Osteocyte (in vitro differentiated cells): ENCODE results near the gene ERCC8. TPM values are rescaled to one million over a fixed set of nuclear protein-coding genes. Genes with fewer than 3 reads are reported as not detected.

Experiments used
- DNase-seq: peaks from one replicate; pipeline ENCODE4 v3.0.0; 2021; ENCODE audit warnings: mixed read lengths; ENCODE audit not compliant: unreplicated experiment; ENCODE audit errors: extremely low spot score
- H3K27ac Mint-ChIP-seq: one replicate; pipeline ENCODE4 v1.8.0; 2021; ENCODE audit warnings: mild to moderate bottlenecking, mixed read lengths; ENCODE audit not compliant: unreplicated experiment
- H3K27me3 Mint-ChIP-seq: one replicate; pipeline ENCODE4 v1.8.0; 2021; ENCODE audit warnings: mixed read lengths; ENCODE audit not compliant: unreplicated experiment
- H3K36me3 Mint-ChIP-seq: one replicate; pipeline ENCODE4 v1.8.0; 2021; ENCODE audit warnings: mixed read lengths; ENCODE audit not compliant: unreplicated experiment
- H3K4me1 Mint-ChIP-seq: one replicate; pipeline ENCODE4 v1.8.0; 2021; ENCODE audit warnings: mixed read lengths; ENCODE audit not compliant: unreplicated experiment
- H3K4me3 Mint-ChIP-seq: one replicate; pipeline ENCODE4 v1.8.0; 2021; ENCODE audit warnings: mild to moderate bottlenecking, moderate library complexity, mixed read lengths; ENCODE audit not compliant: unreplicated experiment
- H3K9me3 Mint-ChIP-seq: one replicate; pipeline ENCODE4 v1.8.0; 2021; ENCODE audit warnings: mixed read lengths; ENCODE audit not compliant: unreplicated experiment
- CTCF ChIP-seq: fragments of 200-600 bp; sonication (generic); IDR thresholded peaks from 2 replicates; pipeline ENCODE4 v1.5.0; 2021; ENCODE audit warnings: antibody characterized with exemption, mild to moderate bottlenecking, moderate library complexity
- total RNA-seq: library from RNA; stranded (reverse); gene quantifications from 2 replicates; pipeline ENCODE4 v1.2.1, GENCODE V29; 2021

ERCC8 gene
- total RNA-seq, 1 donor from 2014 or later, result 11.3 TPM

DNA sequence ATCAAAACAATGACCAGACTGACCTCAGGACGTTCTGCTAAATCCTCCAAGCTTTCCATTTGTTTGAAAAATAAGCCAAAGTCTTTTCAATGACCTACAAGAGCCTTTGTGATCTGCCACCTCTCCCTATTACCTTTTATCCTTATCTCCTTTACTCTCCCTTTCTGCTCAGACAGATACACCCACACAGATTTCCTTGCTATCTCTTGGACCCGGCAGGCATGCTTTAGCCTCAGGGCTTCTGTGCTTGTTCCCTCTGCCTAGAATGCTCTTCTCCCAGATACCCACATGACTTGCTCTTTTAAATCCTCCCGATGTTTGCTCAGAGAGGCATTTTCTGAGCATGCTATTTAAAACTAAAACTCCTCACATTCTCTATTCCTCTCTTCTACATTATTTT lies 91.9 kb downstream of the ERCC8 start:
- TF ChIP-seq CTCF, result no peak
- no peaks in the 10 kb centered on the region for H3K4me1 Mint-ChIP-seq
- no peak for DNase-seq
- H3K27me3 Mint-ChIP-seq, result peaks cover 14% of the 10 kb centered on the region
- no peak overlapping the region for H3K27ac Mint-ChIP-seq
- H3K36me3 Mint-ChIP-seq, result no peaks in the 10 kb centered on the region
- no peak overlapping the region for H3K4me3 Mint-ChIP-seq
- H3K9me3 Mint-ChIP-seq, result no peaks in the 10 kb centered on the region

GRCh38 chr5:60852317-60852716 lies 92.6 kb downstream of the ERCC8 start:
- TF ChIP-seq CTCF, result no peak
- peaks cover 18% of the 10 kb centered on the region for H3K27me3 Mint-ChIP-seq
- H3K4me3 Mint-ChIP-seq, result no peak overlapping the region
- H3K9me3 Mint-ChIP-seq, result no peaks in the 10 kb centered on the region
- H3K27ac Mint-ChIP-seq, result no peak overlapping the region
- no peaks in the 10 kb centered on the region for H3K36me3 Mint-ChIP-seq
- no peaks in the 10 kb centered on the region for H3K4me1 Mint-ChIP-seq
- DNase-seq, result no peak

- Mint-ChIP-seq H3K9me3 (no peaks in the 10 kb centered on the region), H3K27ac (no peak overlapping the region), H3K4me3 (no peak overlapping the region), H3K36me3 (no peaks in the 10 kb centered on the region), H3K27me3 (peaks cover 25% of the 10 kb centered on the region), H3K4me1 (no peaks in the 10 kb centered on the region)
- TF ChIP-seq CTCF, result no peak
- DNase-seq, result no peak
Observed at GRCh38 chr5:60851626-60852025, 93.2 kb downstream of the ERCC8 start.

DNA sequence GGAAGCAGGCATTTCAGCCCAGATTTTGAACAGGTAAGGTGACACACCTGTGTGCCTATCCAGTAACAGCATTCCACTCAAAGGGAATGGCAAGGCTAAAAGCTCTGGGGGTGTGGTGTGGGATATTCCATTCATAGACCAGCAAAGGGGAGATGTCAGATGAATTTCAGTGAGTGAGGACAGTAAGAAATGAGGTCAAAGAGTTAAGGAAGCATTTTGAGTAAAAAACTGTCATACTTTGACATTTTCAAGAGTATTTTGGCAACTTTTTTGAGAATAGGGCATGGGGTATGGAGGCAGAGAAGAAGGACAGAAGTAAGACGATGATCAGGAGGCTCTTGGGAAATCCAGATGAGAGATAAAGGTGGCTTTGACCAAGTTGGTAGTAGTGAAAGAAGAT lies 98.6 kb downstream of the ERCC8 start:
- no peak for DNase-seq
- peaks cover 62% of the 10 kb centered on the region for H3K27me3 Mint-ChIP-seq
- H3K27ac Mint-ChIP-seq, result no peak overlapping the region
- no peak overlapping the region for H3K4me3 Mint-ChIP-seq
- peaks cover 14% of the 10 kb centered on the region for H3K4me1 Mint-ChIP-seq
- TF ChIP-seq CTCF, result no peak
- H3K36me3 Mint-ChIP-seq, result no peaks in the 10 kb centered on the region
- H3K9me3 Mint-ChIP-seq, result no peaks in the 10 kb centered on the region

DNA sequence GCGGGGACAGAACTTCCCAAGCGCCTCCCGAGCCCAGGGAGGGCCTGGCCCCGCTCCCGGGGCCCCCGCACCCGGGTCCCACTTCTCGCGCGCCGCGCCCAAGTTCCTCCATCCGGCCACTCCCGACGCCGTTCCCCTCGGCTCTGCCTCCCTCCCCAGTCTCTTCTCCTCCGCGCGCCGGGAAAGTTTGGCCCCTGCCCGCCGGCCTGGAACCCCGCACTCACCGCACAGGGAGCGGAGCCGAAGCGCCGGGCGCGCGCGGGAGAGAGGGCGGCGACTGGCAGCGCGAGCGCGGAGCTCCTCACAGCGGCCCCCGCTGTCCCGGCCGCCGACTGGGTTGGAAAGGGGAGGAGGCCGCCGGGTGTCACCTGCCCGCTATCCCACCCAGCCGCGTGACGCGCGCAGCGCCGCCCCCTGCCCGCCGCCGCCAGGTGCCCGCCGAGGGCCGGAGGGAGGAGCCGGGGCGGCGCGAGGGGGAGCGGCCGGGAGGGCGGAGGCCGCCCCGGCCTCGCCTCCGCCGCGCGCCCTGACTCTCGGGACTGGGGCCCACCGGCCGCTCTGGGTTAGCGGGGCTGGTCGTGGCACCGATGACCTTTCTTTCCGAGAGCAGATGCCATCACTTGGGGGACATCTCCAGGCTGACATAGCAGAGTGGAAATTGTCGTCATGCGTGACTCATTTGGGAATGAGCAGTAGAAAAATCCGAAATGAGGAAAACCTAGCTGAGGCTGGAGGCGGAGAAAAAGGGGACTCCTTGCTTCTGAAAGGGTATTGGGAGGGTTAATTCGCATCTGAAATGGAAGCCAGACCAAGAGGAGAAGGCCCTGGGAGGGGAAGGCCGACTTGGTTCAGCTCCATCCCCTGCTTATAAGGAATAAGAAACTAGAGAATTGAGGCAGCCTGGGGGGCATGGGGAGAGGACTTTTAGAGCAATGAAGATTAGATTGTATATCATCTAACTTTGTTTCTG lies 100.6 kb downstream of the ERCC8 start, which contains the start of gene ELOVL7:
Gene ELOVL7, minus strand, starts transcription at position 334 of the 970 bp plus-strand sequence. CDS start 56,872 bp downstream, outside the sequence.
- Mint-ChIP-seq H3K27ac (no peak within 1 kb of the TSS), H3K9me3 (no peaks in the 10 kb centered on the region)

More for the DNA sequence above, 100.6 kb downstream of the ERCC8 start, which contains the start of gene ELOVL7:
- TF ChIP-seq CTCF, result peak; percentile 54
- peaks cover 14% of the 10 kb centered on the region for H3K4me1 Mint-ChIP-seq
- no peaks in the 10 kb centered on the region for H3K36me3 Mint-ChIP-seq
- peak; percentile 86 for DNase-seq
- peak within 1 kb of the TSS; percentile 83 for H3K4me3 Mint-ChIP-seq
- peaks cover 75% of the 10 kb centered on the region for H3K27me3 Mint-ChIP-seq
